Gastroesophageal sphincter (tissue), 4 donors: ENCODE measurements around the gene SORCS3. TPM values are rescaled to one million over a fixed set of nuclear protein-coding genes. Genes with fewer than 3 reads are reported as not detected.

Source experiments
- ATAC-seq: fragments of 150-250 bp; one replicate; pipeline ENCODE4 v1.9.1; 2016; ENCODE audit warnings: mild to moderate bottlenecking, moderate library complexity
- H3K27ac ChIP-seq, 4 donors: fragments of 200-600 bp; sonication (generic) in 3 of 4; 1 replicate in 3 of 4; 2 replicates in 1 of 4; pipeline ENCODE4 v1.5.1; 2016 to 2019
- H3K27me3 ChIP-seq: fragments of 200-600 bp; sonication (generic); one replicate; pipeline ENCODE4 v1.5.1; 2019
- H3K36me3 ChIP-seq, 2 donors: fragments of 200-600 bp; sonication (generic); one replicate each; pipeline ENCODE4 v1.5.1; 2019; ENCODE audit warnings: control low read depth in 1 of 2
- H3K4me1 ChIP-seq, 3 donors: fragments of 200-600 bp; sonication (generic); 1 replicate in 2 of 3; 2 replicates in 1 of 3; pipeline ENCODE4 v1.5.1; 2016 to 2019; ENCODE audit warnings: control low read depth in 2 of 3
- H3K4me3 ChIP-seq, 2 donors: fragments of 200-600 bp; sonication (generic); one replicate each; pipeline ENCODE4 v1.5.1; 2019; ENCODE audit warnings: mild to moderate bottlenecking in 1 of 2, moderate library complexity in 1 of 2
- H3K9me3 ChIP-seq, 3 donors: fragments of 200-600 bp; sonication (generic); one replicate each; pipeline ENCODE4 v1.5.1; 2017 to 2019; ENCODE audit warnings: control low read depth in 2 of 3
- EP300 ChIP-seq: sonication (generic); formaldehyde crosslinking; IDR thresholded peaks from one replicate; pipeline ENCODE4 v1.6.1; 2017; ENCODE audit warnings: antibody characterized with exemption, mild to moderate bottlenecking
- POLR2A ChIP-seq, 2 donors: fragments of 450-650 bp; IDR thresholded peaks; one replicate each; pipeline ENCODE4 v1.6.1; 2017; ENCODE audit warnings: antibody characterized with exemption in 2 of 2, mild to moderate bottlenecking in 2 of 2, moderate library complexity in 1 of 2
- POLR2AphosphoS5 ChIP-seq: sonication (generic); formaldehyde crosslinking; IDR thresholded peaks from one replicate; pipeline ENCODE4 v1.6.1; 2017; ENCODE audit warnings: antibody characterized with exemption
- WGBS, 2 donors: methylation state at CpG; one replicate each; pipeline ENCODE4 v1.1.5; 2018; ENCODE audit warnings: low coverage in 1 of 2; 5-methylcytosine and 5-hydroxymethylcytosine counted together
- total RNA-seq, 4 donors: library from RNA; depleted of rRNA; stranded (reverse); fragments of >200 nt; gene quantifications; one replicate each; pipeline ENCODE4 v1.1.0, GENCODE V29; 2016
- TF ChIP-seq, protein P1 (sequence below), 4 experiments: fragments of 200-600 bp in 2 of 4; fragments of 450-650 bp in 2 of 4; sonication (generic) in 1 of 4; IDR thresholded peaks; one replicate each; pipeline ENCODE4 v1.5.1; 2017 to 2019; ENCODE audit warnings: antibody characterized with exemption in 4 of 4, mild to moderate bottlenecking in 2 of 4, moderate library complexity in 2 of 4

The SORCS3 gene
- total RNA-seq, 4 donors from 2014 or later = 0.31 to 1.3 (median 0.69) TPM; not detected in 1

DNA sequence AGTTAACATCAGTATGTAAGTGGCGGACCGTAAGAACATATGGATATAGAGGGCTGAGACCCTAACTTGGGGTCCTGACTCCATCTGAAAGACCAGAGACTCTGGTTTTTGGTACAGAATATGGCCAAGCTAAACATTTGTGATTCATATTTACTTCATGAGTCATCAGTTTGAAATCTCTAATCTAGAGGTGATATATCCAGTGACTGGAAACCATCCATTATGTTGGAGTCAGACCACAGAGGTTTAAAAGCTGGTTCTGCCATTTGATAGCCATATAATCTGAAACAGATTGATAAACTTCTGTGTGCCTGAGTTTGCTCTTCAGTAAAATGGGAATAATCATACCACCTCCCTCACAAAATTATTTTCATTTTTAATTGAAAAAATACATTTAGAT, 505.3 kb downstream of the SORCS3 start:
- no peak overlapping the region for H3K27ac ChIP-seq
- no peak overlapping the region for H3K4me3 ChIP-seq
- no peaks in the 10 kb centered on the region for H3K27me3 ChIP-seq
- ATAC-seq = no peak
- 84 to 92% methylated on average over 2 of the region's 2 CpGs for WGBS, 2 donors
- TF ChIP-seq, protein P1, sequence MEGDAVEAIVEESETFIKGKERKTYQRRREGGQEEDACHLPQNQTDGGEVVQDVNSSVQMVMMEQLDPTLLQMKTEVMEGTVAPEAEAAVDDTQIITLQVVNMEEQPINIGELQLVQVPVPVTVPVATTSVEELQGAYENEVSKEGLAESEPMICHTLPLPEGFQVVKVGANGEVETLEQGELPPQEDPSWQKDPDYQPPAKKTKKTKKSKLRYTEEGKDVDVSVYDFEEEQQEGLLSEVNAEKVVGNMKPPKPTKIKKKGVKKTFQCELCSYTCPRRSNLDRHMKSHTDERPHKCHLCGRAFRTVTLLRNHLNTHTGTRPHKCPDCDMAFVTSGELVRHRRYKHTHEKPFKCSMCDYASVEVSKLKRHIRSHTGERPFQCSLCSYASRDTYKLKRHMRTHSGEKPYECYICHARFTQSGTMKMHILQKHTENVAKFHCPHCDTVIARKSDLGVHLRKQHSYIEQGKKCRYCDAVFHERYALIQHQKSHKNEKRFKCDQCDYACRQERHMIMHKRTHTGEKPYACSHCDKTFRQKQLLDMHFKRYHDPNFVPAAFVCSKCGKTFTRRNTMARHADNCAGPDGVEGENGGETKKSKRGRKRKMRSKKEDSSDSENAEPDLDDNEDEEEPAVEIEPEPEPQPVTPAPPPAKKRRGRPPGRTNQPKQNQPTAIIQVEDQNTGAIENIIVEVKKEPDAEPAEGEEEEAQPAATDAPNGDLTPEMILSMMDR (IDR thresholded peaks at IDR 0.05) = no peak
- no peak for TF ChIP-seq EP300
- TF ChIP-seq POLR2A (IDR thresholded peaks at IDR 0.05) = no peak
- no peak for TF ChIP-seq POLR2AphosphoS5
- no peaks in the 10 kb centered on the region for H3K36me3 ChIP-seq
- H3K9me3 ChIP-seq = no peaks in the 10 kb centered on the region
- H3K4me1 ChIP-seq = no peaks in the 10 kb centered on the region

DNA sequence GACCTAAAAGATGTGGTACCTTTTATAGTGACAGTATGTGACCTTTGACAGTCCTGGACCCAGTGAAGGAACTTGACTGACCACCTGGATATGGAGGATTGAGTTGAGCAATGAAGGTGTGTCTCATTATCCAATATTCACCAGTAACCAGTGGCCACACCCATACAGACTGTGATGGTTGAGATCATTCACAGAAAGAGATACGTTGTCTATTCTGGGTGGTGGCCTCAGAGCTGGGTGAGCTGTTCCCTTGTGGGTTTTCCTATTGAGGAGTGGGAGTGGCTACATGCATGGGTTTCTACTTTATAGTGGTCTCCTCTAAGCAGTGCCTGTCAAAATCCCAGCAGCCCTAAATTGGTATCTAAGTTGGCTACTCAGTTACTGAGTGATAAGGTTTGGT, 507.4 kb downstream of the SORCS3 start:
- Histone ChIP-seq H3K4me3 (no peak overlapping the region), H3K9me3 (no peaks in the 10 kb centered on the region), H3K36me3 (no peaks in the 10 kb centered on the region), H3K4me1 (no peaks in the 10 kb centered on the region), H3K27me3 (no peaks in the 10 kb centered on the region), H3K27ac (no peak overlapping the region)
- no peak for ATAC-seq
- TF ChIP-seq EP300 = no peak
- no peak for TF ChIP-seq POLR2A (IDR thresholded peaks at IDR 0.05)
- TF ChIP-seq, protein P1 (IDR thresholded peaks at IDR 0.05) = no peak
- no peak for TF ChIP-seq POLR2AphosphoS5
- 40% methylated on average over 1 of the region's 1 CpG; no CpG with 5 or more reads in 1 of the 2 donors for WGBS, 2 donors

DNA sequence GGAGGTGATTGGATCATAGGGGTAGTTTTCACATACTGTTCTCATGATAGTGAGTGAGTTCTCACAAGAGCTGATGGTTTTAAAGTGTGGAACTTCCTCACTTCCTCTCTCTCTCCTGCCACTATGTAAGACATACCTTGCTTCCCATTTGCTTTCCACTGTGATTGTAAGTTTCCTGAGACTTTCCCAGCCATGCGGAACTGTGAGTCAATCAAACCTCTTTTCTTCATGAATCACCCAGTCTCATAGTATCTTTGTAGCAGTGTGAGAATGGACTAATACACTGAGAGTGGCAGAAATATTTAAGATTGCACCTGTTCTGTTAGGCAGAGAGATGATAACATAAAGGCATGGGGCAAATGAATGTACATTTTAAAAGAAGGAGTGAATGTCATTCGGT, 507.8 kb downstream of the SORCS3 start:
- no peaks in the 10 kb centered on the region for H3K9me3 ChIP-seq
- no peak overlapping the region for H3K27ac ChIP-seq
- WGBS, 2 donors = 74 to 79% methylated on average over 2 of the region's 2 CpGs
- no peak for TF ChIP-seq POLR2AphosphoS5
- no peak for TF ChIP-seq EP300
- no peak for TF ChIP-seq POLR2A (IDR thresholded peaks at IDR 0.05)
- TF ChIP-seq, protein P1 (IDR thresholded peaks at IDR 0.05) = no peak
- no peak overlapping the region for H3K4me3 ChIP-seq
- H3K27me3 ChIP-seq = no peaks in the 10 kb centered on the region
- no peaks in the 10 kb centered on the region for H3K4me1 ChIP-seq
- ATAC-seq = no peak
- no peaks in the 10 kb centered on the region for H3K36me3 ChIP-seq

DNA sequence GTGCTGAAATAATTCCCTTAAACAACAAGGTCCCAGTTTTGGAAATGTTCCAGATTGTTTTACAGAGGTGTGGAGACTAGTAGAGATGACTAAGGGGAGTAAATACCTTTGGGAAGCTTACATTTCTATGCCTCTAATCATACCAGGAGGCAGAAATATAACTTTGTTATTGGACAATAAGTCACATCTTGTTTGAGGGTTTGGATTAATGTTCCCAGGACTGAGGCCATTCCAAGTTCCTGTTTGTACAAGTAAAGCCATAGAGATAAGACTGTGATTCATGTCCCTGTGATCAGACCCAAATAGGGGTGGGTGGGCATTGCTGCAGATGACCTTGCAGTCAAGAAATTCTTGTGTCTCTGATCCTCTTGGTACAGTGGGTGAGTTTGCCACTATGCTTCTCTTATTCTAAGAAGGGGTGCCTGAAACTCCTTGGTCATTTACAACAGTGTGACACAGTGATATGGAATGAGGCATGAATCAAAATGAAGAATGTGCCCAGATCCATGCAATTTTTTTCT, 508.3 kb downstream of the SORCS3 start:
- H3K27me3 ChIP-seq = no peaks in the 10 kb centered on the region
- no peak for ATAC-seq
- H3K27ac ChIP-seq = no peak overlapping the region
- no peaks in the 10 kb centered on the region for H3K4me1 ChIP-seq
- no peak for TF ChIP-seq POLR2A (IDR thresholded peaks at IDR 0.05)
- no peak overlapping the region for H3K4me3 ChIP-seq
- H3K36me3 ChIP-seq = no peaks in the 10 kb centered on the region
- no peaks in the 10 kb centered on the region for H3K9me3 ChIP-seq

DNA sequence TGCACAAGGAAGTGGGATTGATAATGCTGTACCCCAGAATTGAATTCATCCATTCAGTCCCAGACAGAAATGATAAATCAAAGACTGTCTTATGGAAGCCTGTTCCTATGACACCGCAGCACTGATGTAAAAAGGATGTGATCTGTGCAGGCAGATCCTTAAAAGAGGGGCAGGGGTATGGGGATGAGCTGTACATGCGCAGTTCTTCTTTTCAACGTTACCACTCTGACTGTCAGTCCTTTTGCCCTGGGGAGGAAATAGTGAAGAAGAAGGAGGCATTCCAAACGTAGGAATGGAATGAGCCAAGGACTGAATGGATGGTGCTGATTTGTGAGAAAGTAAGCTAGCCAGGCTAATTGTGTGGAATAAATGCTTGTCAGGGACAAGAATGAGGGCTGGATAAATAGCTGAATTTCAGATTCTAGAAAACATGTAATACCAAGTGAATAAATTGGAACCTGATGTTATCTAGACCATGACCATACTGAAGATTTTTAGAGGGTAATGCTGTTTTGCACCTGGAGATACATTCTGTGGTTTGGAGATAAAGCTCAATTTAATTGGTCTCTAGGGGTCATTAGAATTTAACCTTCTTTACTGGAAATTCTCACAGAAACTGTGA, 509.3 kb downstream of the SORCS3 start:
- 63 to 70% methylated on average over 4 of the region's 4 CpGs for WGBS, 2 donors
- no peaks in the 10 kb centered on the region for H3K36me3 ChIP-seq
- TF ChIP-seq, protein P1 (IDR thresholded peaks at IDR 0.05) = no peak
- TF ChIP-seq EP300 = no peak
- TF ChIP-seq POLR2A (IDR thresholded peaks at IDR 0.05) = no peak
- no peak for TF ChIP-seq POLR2AphosphoS5

More for the DNA sequence above, 509.3 kb downstream of the SORCS3 start:
- no peak for ATAC-seq
- no peaks in the 10 kb centered on the region for H3K4me1 ChIP-seq
- no peaks in the 10 kb centered on the region for H3K9me3 ChIP-seq
- no peak overlapping the region for H3K27ac ChIP-seq
- no peaks in the 10 kb centered on the region for H3K27me3 ChIP-seq
- H3K4me3 ChIP-seq = no peak overlapping the region
